Coronary artery (tissue), 2 donors: ENCODE measurements around the gene CRIP2.

Experiments
- DNase-seq: peaks from one replicate; pipeline ENCODE4 v3.0.0-alpha.2; 2017; ENCODE audit warnings: low spot score
- H3K27ac ChIP-seq, 2 donors: fragments of 200-600 bp; sonication (generic); one replicate each; pipeline ENCODE4 v1.5.1; 2016 to 2019
- H3K4me3 ChIP-seq: fragments of 200-600 bp; sonication (generic); 2 replicates; pipeline ENCODE4 v1.5.1; 2016; ENCODE audit warnings: mild to moderate bottlenecking, moderate library complexity
- CTCF ChIP-seq: fragments of 200-600 bp; sonication (generic); IDR thresholded peaks from one replicate; pipeline ENCODE4 v1.5.1; 2019; ENCODE audit warnings: antibody characterized with exemption

Gene CRIP2

GRCh38 chr14:105517096-105517495 is 42.5 kb downstream of the CRIP2 start:
- H3K4me3 ChIP-seq, result no peak overlapping the region
- DNase-seq, result no peak
- no peak for TF ChIP-seq CTCF
- no peak overlapping the region for H3K27ac ChIP-seq

GRCh38 chr14:105519946-105520698 is 45.5 kb downstream of the CRIP2 start:
- no peak overlapping the region for H3K4me3 ChIP-seq
- TF ChIP-seq CTCF, result no peak
- H3K27ac ChIP-seq, result no peak overlapping the region
- peak; percentile 33 for DNase-seq

GRCh38 chr14:105525326-105525725 is 50.7 kb downstream of the CRIP2 start:
- TF ChIP-seq CTCF, result no peak
- no peak for DNase-seq
- H3K4me3 ChIP-seq, result no peak overlapping the region
- H3K27ac ChIP-seq, result no peak overlapping the region

- DNase-seq, result no peak
- peak within 1 kb of the TSS; percentile 96 for H3K4me3 ChIP-seq
- no peak for TF ChIP-seq CTCF
- peak within 1 kb of the TSS in 1 of 2 donors; percentile 69 for H3K27ac ChIP-seq
These were observed 51.5 kb downstream of the CRIP2 start, which contains the start of gene TMEM121 for GRCh38 chr14:105525861-105526775. TMEM121 (plus strand) TSS chr14:105526583; CDS start chr14:105528835, 2,252 bp downstream.

- no peak for TF ChIP-seq CTCF
- H3K4me3 ChIP-seq, result peak overlapping the region; percentile 96
- peak; percentile 71 for DNase-seq
- H3K27ac ChIP-seq, result peak overlapping the region in 1 of 2 donors; percentile 69
These were observed 52.3 kb downstream of the CRIP2 start for GRCh38 chr14:105526776-105527380.

- Histone ChIP-seq H3K27ac (peak overlapping the region in 1 of 2 donors; percentile 34), H3K4me3 (peak overlapping the region; percentile 96)
- peak; percentile 70 for DNase-seq
- TF ChIP-seq CTCF, result no peak
These were observed 52.8 kb downstream of the CRIP2 start for GRCh38 chr14:105527381-105527825.
